ENCODE data around the gene RARRES2.
A peak's percentile ranks its signal among the peaks of the same experiment; 100 is the strongest.

Gene RARRES2

DNA sequence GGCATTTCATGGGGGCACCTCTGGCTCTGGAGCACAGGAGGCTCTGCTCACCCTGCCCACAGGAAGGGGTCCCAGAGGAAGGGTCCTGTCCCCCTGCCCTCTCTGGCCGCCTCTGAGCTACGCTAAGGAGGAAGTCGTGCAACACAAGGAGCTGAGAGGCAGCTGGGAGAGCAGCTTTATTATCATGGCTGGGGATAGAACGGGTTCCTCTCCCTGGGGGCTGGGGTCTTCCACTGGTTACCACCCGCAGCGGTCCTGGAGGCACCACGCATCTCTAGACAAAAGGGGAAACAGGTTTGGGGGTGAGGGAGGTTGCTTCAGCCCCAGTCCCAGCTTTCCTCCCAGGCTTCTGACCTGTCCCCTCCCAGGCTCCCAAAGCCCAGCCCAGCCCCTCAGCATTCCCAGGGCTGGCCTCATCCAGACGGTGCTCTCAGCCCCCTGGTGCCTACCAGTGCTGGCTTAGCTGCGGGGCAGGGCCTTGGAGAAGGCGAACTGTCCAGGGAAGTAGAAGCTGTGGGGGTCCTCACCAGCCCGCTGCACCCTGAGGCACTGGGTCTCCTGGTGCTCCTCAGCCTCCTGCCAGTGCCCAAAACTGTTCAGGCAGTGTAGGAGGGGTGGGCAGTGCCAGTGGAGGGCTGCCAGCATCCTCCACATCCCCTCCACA lies 3.1 kb downstream of the RARRES2 start:
- DNase-seq, result no peak

DNA sequence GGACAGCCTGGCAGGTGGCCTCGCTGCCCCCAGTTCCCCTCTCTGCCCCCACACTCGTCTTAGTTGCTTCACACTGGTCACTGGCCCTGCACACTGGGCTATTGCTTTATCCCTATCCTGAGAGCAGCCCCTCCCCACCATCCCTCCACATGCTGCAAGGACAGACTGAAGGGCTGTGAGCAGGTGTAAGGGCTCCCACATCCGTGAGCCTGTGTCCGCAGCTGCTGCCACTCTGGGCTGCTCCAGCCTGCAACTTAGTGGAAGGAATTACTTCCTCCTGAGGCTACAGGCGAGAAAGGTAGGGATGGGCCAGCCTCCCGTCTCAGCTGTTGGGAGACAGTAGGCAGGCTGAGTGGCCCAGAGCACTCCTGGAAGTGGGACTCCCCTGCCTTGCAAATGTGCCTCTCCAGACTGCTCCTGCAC lies 3.8 kb downstream of the RARRES2 start:
- no peak for DNase-seq

DNA sequence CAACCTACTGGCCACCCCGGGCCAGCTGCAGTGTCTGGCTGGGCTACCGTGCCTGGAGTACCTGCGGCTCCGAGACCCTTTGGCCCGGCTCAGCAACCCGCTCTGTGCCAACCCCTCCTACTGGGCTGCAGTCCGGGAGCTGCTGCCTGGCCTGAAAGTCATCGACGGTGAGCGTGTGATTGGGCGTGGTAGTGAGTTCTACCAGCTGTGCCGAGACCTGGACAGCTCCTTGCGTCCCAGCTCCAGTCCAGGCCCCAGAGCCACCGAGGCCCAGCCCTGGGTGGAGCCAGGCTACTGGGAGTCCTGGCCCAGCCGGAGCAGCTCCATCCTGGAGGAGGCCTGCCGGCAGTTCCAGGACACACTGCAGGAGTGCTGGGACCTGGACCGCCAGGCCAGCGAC lies 4.2 kb downstream of the RARRES2 start:
- DNase-seq, result no peak

DNA sequence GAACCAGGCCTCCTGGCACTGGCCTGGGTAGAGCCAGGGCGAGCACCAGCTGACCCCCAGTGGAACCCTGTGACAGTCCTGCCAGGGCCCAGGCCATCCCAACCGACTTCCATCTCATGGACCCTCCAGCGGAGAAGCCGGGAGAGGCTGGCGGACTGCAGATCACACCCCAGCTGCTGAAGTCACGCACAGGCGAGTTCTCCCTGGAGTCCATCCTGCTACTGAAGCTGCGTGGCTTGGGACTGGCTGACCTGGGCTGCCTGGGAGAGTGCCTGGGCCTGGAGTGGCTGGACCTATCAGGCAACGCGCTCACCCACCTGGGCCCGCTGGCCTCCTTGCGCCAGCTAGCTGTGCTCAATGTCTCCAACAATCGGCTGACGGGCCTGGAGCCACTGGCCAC lies 4.7 kb downstream of the RARRES2 start:
- DNase-seq, result no peak

- no peak for DNase-seq
These were observed 5.7 kb downstream of the RARRES2 start for GRCh38 chr7:150335774-150336112.

DNA sequence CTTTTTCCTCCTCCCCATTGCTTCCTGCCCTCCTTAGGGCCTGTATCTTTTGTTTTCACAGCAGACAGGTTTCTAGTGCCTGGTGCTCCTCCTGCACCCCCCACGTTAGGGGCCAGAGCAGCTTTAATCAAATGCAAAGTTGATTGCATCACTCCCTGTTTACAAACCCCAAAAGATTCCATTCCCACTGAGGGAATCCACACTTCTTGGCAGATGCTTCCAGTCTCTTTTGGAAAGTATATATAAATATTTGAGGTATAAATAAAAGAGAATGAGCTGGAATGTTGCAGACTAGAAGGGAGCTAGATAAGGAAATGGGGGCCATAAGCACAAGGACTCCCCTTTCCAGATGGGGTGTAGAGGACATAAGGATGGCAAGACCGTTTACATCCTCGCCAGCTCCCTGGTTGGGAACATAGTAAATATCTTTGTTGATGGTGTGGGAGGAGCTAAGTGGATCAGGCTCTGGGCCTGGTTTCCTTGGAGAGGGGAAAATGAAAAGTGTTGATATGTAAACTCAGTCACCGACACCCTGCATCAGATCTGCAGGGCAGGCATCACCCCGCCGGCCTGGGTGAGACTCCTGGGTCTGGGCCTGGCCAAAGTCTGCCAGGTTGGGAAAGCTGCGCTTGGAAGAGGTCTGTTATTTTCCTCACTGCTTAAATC lies 6.2 kb downstream of the RARRES2 start:
- no peak for DNase-seq

- DNase-seq, result no peak
These were observed 7.3 kb downstream of the RARRES2 start for GRCh38 chr7:150334108-150334507.

DNA sequence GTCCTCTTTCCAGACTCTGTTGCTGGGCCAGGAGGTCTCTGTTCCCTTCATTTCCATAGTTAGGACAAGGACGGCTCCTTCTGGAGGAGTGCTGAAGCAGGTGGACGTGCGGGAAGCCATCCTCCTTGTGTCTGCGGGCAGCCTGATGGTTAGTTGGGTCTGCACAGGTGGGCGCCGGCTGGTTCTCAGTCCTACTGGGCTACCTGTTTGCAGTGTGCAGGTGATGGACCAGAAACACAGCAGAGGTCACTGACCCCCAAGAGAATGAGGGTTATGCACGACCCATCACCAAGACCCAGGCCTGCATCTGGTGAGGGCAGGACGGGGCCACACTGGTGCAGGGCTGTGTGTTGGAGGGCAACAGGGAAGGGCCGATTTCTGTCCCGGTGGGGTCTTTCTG lies 7.8 kb downstream of the RARRES2 start:
- no peak for DNase-seq

DNA sequence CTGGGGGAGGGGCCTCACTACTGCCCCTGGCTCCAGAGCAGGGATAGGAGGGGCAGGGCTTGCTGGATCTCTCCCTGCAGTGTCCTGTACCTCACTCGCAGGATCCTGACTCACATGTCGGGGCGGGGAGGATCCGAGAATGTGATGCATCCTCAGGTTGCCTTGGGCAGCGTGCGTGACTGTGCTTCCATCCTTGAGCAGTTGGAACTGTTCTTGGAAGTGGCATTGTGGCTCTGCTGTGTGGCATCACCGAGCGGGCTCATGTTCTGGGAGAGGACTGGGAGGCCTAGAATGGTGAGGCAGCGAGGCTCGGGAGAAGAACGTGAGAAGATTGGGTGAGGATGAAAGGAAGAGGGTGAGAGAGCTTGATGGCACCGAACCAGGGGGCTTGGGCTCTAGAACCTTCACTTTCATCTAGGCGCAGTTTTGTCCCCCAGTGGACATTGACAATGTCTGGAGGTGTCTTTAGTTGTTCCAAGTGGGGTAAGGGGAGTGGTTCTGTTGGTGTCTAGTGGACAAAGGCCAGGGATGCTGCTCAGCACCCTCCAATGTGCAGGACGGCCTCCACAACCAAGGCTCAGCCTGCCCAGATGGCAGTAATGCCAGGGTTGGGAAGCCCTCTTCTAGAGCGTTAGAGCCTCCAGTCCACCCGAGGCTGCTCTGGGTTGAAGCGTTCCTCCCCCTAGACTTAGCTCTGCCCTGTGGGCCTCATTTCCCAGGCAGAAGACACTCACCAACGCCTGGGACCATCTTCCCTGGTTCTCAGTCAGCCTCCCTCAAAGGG lies 8.4 kb downstream of the RARRES2 start:
- no peak for DNase-seq

DNA sequence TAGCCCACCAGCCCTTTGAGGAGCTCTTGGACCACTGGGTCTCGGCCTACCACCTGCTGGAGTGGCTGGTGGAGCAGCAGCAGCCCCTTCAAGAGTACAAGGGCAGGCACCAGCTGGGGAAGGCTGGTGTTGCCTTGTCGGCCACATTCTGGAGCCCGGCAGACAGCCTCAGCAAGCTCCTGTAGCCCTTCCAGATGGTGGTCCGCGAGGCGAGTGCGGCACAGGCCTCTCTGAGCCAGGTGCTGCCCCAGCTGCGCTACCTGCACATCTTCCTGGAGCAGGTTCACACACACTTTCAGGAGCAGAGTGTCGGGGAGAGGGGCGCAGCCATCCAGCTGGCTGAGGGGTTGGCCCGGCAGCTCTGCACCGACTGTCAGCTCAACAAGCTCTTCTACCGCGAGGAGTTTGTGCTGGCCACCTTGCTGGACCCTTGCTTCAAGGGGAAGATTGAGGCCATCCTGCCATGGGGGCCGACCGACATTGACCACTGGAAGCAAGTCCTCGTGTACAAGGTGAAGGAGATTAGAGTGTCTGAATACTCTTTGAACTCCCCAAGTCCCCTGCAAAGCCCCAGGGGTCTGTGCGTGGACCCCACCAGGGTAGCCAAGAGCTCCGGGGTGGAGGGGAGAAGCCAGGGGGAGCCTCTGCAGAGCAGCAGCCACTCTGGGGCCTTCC lies 11.1 kb downstream of the RARRES2 start:
- no peak for DNase-seq

DNA sequence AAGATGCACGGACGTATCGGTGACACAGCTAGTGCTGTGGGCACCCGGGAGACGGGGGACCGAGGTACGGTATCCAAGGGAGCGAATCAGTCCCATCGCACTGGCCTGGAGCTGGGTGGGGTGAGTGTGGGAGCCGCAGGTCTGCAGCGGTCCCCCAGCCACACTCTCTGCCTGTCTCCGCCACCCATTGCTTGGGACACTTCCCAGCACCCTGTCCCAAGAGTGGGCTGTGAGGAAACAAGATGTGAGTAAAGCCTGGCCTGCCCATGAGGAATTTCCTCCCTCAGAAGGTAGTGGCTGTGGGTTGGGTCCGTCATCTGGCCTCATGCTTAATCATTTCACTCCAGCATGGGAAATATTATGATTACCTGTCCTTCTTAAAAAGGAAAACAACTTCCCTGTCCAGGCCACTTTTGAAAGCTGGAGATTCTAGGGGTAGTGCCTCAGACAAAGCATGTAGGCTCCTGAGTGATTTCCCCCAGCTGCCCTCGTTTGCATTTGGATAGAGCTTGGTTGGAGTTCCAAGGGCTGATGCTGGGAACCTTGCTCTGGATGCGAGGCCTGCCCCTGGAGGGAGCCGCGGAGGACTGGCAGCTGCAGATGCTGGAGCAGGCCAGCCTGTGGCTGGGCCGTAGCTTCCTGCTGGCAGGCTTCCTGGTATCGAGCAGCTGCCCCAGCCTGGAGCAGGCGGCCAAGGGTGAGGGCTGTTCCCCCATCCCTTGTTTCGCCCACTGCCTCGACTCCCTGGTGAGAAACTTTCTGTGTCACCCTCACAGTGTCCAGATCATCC lies 11.9 kb downstream of the RARRES2 start:
- DNase-seq, result no peak

DNA sequence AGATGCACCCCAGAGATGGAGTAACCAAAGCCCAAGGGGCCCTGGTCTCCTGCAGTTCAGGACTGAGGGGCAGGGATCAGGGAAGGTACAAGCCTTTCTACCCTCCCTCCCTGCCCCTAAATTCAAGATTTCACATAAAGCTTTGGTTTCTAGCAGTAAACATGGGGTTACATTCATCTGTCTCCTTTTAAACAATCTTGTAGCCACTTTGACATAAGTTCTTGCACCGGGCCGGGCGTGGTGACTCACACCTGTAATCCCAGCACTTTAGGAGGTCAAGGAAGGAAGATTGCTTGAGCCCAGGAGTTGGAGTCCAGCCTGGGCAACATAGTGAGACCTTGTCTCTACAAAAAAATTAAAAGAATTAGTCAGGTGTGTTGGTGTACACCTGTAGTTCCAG lies 14.1 kb downstream of the RARRES2 start:
- DNase-seq, result no peak

DNA sequence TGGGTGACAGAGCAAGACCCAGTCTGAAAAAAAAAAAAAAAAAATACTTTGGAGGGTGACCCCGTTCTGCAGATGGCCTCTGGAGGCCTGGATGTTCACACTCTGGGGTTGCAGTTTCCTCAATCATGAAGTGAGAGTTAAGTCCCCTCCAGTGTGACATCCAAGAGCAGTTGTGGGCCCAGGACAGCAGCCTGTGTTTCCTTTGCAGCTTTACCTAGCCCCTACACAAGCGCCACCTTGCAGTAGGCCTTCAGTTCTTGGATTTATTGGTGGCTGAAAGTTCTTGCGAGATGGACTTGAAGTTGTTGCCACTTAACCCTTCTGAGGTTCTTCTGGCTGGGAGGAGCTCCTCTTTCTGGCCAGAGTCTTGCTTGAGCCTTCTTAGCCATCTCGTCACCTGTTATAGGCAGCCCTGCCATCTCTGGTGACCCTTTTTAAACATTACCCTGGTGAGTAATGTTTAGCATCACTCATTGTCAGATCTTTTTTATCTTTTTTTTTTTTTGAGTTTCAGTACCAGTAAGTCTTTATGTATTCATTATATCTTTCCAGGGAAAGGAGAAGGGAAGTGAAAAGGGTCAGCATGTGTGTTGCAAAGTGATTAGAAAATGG lies 14.7 kb downstream of the RARRES2 start:
- DNase-seq, result no peak

DNA sequence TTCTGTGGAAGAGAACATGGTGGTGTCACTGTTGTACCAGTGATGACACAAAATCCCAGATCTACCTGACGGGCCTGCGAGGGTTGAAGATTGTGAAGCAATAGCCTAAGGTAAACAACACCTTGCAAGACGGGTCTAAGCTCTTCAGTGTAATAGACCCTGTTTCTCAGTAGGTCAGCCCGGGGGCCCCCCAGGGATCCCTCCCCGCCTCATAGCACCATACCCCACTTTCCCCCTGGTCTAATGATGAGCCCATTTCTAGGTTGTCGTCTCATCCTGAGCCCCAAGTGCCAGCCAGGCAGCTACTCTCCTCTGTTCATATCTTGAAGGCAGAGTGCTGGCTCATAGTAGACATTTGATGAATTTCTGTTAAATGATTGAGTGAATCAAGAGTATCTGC lies 15.5 kb downstream of the RARRES2 start:
- DNase-seq, result no peak

- no peak for DNase-seq
These were observed 16.3 kb downstream of the RARRES2 start for GRCh38 chr7:150325110-150325611.

DNA sequence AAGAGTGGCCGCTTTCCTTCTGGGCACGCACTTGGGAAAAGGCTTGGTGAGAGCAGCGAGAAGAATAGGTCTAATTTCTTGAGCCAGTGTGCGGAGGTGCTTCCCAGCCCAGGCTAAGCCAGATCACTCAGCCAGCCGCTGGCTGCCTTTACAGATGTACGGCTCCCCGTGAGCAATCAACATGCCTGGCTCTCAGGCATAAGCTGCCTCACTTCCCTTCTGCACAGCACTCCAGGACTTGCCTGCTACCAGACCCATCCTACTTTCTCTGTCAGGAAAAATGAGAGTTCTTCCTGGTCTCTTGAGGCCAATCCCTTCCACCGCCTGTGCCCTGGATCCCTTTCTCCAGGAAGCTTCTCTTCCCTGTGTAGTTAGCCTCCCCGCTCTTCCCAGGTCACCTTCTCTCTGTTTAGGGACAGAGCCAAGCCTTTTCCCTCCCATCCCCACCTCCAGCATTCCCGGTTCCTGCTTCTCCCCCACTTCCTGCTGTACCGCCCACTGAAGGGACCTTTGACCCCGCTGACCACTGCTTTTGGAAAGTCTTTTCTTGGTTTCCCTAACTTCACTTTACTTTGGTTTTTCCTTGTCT lies 17.0 kb downstream of the RARRES2 start:
- DNase-seq, result no peak

- DNase-seq, result peak; percentile 53
These were observed 17.6 kb downstream of the RARRES2 start for GRCh38 chr7:150323682-150324372.

DNA sequence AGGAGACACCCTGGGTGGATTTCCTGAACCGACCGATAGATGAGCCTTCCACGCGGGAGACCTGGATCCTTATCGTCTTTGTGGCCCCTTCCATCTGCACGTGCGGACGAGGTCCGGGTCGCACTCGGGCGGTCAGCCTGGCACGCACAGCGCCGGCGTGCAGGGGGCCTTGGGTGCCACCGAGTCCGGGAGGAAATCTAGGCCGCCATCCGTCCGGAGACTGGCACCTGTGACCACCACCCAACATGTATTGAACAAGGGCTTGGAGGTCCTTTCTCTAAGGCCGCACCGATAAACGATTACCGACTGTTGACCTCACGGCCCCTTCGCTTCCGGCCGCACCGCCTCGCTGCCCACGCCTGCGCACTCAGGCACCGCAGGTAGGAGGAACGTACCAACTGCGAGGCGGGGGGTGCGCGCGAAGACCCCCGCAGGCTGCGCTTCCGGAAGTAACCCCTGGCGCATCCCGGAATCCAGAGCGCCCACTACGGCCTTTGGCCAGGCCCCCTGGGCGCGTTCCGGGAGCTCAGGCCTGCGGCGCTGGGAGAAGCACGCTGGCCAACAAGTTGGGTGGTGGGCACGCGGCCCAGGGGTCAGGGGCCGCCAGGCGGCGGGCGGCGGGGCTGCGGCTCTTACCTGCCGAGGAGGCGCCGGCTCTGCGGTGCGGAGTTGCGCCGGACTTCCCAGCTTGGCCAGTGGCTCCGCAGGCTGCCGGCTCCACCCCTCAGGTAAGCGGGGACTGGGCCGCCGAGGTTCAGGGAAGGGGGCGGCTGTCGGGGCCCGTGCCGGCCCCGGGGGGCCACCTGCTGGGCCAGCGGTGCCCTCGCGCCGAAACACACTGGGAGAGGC lies 18.4 kb downstream of the RARRES2 start, which contains the start of the genes ACTR3C and LRRC61:
TSS of gene ACTR3C (minus strand) at position 713 of the 849 bp plus-strand sequence. CDS start 28,249 bp downstream, outside the sequence.
TSS of gene LRRC61 (plus strand) at position 523 of the 849 bp plus-strand sequence. CDS start 13,507 bp downstream, outside the sequence.
- peak; percentile 88 for DNase-seq

Measured in right kidney (tissue), 1 donor.